Measurements from ENCODE around the gene RFX2. TPM values are rescaled to one million over a fixed set of nuclear protein-coding genes. Genes with fewer than 3 reads are reported as not detected.

Gene RFX2
- total RNA-seq, 1 experiment from 2014 or later = 3.7 TPM

GRCh38 chr19:5974721-5975387, 135.4 kb downstream of the RFX2 start:
- H3K9me3 Mint-ChIP-seq = no peaks in the 10 kb centered on the region; a peak in 1 of 5 replicates
- Histone ChIP-seq H3K79me2 (ENCODE audit: insufficient read depth, low read length) (peaks cover 57% of the 10 kb centered on the region), H3K9ac (ENCODE audit: extremely low read depth, insufficient read length, low read length) (no peak overlapping the region), H3K27ac (ENCODE audit: insufficient read length, low read depth, low read length) (no peak overlapping the region), H3T11ph (ENCODE audit: low read length) (no peak overlapping the region), H2AFZ (ENCODE audit: low read length) (no peak overlapping the region), H3K18ac (ENCODE audit: insufficient read length, low read depth, low read length) (no peak overlapping the region), H3K14ac (ENCODE audit: insufficient read depth, low read length) (no peak overlapping the region), H3K4me1 (ENCODE audit: insufficient read depth, low read length) (0 out of 2 replicates have a peak, but pooled peaks cover 4% of the 10 kb centered on the region), H2BK5ac (ENCODE audit: insufficient read length, low read length) (no peak overlapping the region), H2AK5ac (ENCODE audit: insufficient read length, low read length) (no peak overlapping the region), H3K79me1 (ENCODE audit: insufficient read depth, low read depth, low read length, poor library complexity, severe bottlenecking) (peaks cover 43% of the 10 kb centered on the region), H4K5ac (ENCODE audit: insufficient read length, low read depth, low read length) (no peak overlapping the region), H2BK20ac (ENCODE audit: low read depth, low read length, poor library complexity, severe bottlenecking) (no peak overlapping the region), H2BK15ac (ENCODE audit: low read depth, low read length) (no peak overlapping the region), H3K56ac (ENCODE audit: insufficient read length, low read depth, low read length) (no peak overlapping the region), H4K91ac (ENCODE audit: insufficient read length, low read depth, low read length) (no peak overlapping the region), H3K4me2 (ENCODE audit: insufficient read depth, insufficient read length, low read length) (no peak overlapping the region), H3K23ac (ENCODE audit: insufficient read length, low read depth, low read length) (no peak overlapping the region), H3K23me2 (ENCODE audit: insufficient read length, low read depth, low read length, poor library complexity, severe bottlenecking) (peaks cover 7% of the 10 kb centered on the region), H4K20me1 (ENCODE audit: control insufficient read depth, insufficient read depth, insufficient read length) (no peaks in the 10 kb centered on the region), H4K8ac (replicated peaks; ENCODE audit: insufficient read length, low read depth, low read length) (no peak overlapping the region), H2BK12ac (ENCODE audit: insufficient read length, low read depth, low read length) (no peak overlapping the region), H3K27me3 (ENCODE audit: insufficient read depth, low read length) (no peaks in the 10 kb centered on the region; the same call in 1 of the 2 replicates), H2BK120ac (ENCODE audit: low read depth, low read length, poor library complexity, severe bottlenecking) (no peak overlapping the region), H3K4ac (ENCODE audit: low read depth, low read length) (no peak overlapping the region), H3K9me3 (ENCODE audit: control insufficient read depth, low read depth, low read length) (no peaks in the 10 kb centered on the region)
- no CpG with 5 or more reads among the region's 10 CpGs for WGBS (ENCODE audit: extremely low coverage, insufficient read length, low lambda C conversion rate)
- H3K4me3 Mint-ChIP-seq = peak overlapping the region in 1 of 2 experiments; percentile 9; a peak in 2 of 5 replicates
- H3K27me3 Mint-ChIP-seq (ENCODE audit: low read depth) = peaks cover 2% of the 10 kb centered on the region; the same call in 1 of the 2 replicates
- peaks cover 26 to 32% of the 10 kb centered on the region in 2 experiments for H3K4me1 Mint-ChIP-seq
- no peak for TF ChIP-seq CTCF (conservative IDR thresholded peaks at IDR 0.05)
- no peak overlapping the region for H3K27ac Mint-ChIP-seq
- H3K36me3 Mint-ChIP-seq (ENCODE audit: insufficient read depth in 1 of 3, low read depth in 3 of 3) = peaks cover 15 to 35% (median 21%) of the 10 kb centered on the region in 3 experiments
- no peak for DNase-seq
